ENCODE data around the gene NLRP7.
"Not testable (repeated sequence)": the region's sequence is repeated elsewhere in the genome, so short reads cannot be mapped to it uniquely, and the experiment has no call there.

DNA sequence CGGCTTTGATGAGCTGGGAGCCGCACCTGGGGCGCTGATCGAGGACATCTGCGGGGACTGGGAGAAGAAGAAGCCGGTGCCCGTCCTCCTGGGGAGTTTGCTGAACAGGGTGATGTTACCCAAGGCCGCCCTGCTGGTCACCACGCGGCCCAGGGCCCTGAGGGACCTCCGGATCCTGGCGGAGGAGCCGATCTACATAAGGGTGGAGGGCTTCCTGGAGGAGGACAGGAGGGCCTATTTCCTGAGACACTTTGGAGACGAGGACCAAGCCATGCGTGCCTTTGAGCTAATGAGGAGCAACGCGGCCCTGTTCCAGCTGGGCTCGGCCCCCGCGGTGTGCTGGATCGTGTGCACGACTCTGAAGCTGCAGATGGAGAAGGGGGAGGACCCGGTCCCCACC is 35.2 kb upstream of the NLRP7 start:
- not testable (repeated sequence) for TF ChIP-seq POLR2A (IDR thresholded peaks at IDR 0.05; ENCODE audit: low read depth, low read length); MYC (IDR thresholded peaks at IDR 0.05; ENCODE audit: low read depth, low read length); MAX (IDR thresholded peaks at IDR 0.05; ENCODE audit: insufficient read depth, insufficient read length); EZH2 (IDR thresholded peaks at IDR 0.05; ENCODE audit: borderline replicate concordance, low read depth, low read length, severe bottlenecking); FOS (IDR thresholded peaks at IDR 0.05; ENCODE audit: borderline replicate concordance, insufficient read depth, low read length); POLR2AphosphoS5 (IDR thresholded peaks at IDR 0.05; ENCODE audit: insufficient read depth, low read depth, low read length); JUN (IDR thresholded peaks at IDR 0.05; ENCODE audit: borderline replicate concordance, insufficient read depth, insufficient read length, low read depth); GATA2 (IDR thresholded peaks at IDR 0.05; ENCODE audit: insufficient read depth, insufficient read length, low read depth, low read length)
- TF ChIP-seq, protein P1, sequence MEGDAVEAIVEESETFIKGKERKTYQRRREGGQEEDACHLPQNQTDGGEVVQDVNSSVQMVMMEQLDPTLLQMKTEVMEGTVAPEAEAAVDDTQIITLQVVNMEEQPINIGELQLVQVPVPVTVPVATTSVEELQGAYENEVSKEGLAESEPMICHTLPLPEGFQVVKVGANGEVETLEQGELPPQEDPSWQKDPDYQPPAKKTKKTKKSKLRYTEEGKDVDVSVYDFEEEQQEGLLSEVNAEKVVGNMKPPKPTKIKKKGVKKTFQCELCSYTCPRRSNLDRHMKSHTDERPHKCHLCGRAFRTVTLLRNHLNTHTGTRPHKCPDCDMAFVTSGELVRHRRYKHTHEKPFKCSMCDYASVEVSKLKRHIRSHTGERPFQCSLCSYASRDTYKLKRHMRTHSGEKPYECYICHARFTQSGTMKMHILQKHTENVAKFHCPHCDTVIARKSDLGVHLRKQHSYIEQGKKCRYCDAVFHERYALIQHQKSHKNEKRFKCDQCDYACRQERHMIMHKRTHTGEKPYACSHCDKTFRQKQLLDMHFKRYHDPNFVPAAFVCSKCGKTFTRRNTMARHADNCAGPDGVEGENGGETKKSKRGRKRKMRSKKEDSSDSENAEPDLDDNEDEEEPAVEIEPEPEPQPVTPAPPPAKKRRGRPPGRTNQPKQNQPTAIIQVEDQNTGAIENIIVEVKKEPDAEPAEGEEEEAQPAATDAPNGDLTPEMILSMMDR (IDR thresholded peaks at IDR 0.05; ENCODE audit: extremely low read depth in 1 of 2, insufficient read depth in 1 of 2, low read depth in 1 of 2, low read length in 2 of 2): not testable (repeated sequence)
